Activated CD4-positive, alpha-beta T cell treated with anti-CD3 and anti-CD28 coated beads, Interleukin-2, amount 50 U/mL, for 24 hours (primary cell): ENCODE data around the gene FAIM.
"Not testable (repeated sequence)": the region's sequence is repeated elsewhere in the genome, so short reads cannot be mapped to it uniquely, and the experiment has no call there.

Experiments
- DNase-seq, 2 donors: peaks; one replicate each; pipeline ENCODE4 v3.0.0-alpha.2; 2020; ENCODE audit warnings: low read depth in 1 of 2, low spot score in 1 of 2

The FAIM gene, protein sequence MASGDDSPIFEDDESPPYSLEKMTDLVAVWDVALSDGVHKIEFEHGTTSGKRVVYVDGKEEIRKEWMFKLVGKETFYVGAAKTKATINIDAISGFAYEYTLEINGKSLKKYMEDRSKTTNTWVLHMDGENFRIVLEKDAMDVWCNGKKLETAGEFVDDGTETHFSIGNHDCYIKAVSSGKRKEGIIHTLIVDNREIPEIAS

DNA sequence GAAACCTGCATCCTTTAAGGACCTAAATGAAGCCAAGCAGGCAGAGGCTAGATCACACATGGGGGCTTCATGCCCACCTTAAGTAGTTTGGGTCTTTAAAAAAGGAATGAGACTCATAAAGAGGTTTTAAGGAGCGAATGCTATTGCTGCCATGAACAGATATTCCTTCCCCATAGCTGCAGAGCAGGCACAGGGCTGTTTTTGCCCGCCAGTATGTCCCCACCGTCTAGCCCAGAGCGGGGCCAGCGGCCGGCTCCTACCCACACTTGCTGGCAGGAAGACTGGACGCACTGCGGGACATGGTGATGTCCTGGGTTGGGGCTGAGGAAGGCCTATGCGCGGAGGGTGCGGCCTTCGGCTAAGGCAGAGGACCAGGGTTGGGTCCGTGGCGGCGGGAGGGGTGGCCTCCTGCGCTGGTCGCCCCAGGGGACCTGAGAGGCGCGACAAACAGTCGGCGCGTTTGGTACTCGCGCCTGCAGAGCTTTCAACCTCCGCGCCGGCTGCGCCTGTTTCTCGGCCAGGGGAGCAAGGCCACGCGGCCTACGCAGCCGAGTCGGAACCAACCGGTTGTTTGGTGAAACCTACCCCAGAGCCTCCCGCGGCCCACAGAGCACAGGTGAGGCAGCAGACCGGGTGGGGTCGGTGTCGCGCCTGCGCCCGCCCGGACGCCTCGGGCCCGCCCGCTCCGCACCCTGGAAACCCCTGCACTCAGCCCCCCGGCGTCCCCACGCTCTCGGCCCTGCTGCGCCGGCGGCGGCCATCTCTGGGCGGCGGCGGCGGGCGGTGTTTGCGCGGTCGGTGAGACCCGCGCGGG is at the start of gene FAIM:
FAIM (plus strand) TSS at position 450 of the 814 bp plus-strand sequence. CDS start 10,956 bp downstream, outside the sequence.
- peak; percentile 37 to 50 for DNase-seq

DNA sequence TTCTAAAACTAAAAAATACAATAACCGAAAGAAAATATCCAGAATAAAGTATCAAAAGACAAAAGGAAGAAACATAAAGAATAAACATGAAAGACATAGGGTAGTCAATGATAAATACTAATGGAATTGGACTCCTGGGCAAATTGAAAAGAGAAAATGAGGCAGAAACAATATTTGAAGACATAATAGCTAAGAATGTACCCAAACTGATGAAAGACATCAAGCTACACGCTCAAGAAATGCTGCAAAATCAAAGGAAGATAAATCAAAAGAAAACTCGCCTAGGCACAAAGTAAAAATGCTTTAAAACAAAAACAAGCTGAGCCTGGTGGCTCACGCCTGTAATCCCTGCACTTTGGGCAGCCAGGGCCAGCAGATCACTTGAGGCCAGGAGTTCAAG is 49.4 kb upstream of the FAIM start:
- no peak for DNase-seq

DNA sequence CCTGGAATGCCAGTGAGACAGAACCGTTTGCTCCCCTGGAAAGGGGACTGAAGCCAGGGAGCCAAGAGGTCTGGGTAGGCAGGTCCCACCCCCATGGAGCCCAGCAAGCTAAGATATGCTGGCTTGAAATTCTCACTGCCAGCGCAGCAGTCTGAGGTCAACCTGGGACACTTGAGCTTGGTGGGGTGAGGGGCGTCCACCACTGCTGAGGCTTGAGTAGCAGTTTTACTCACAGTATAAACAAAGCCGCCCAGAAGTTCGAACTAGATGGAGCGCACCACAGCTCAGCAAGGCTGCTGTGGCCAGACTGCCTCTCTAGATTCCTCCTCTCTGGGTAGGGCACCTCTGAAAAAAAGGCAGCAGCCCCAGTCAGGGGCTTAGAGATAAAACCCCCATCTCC is 48.1 kb upstream of the FAIM start:
- no peak for DNase-seq

DNA sequence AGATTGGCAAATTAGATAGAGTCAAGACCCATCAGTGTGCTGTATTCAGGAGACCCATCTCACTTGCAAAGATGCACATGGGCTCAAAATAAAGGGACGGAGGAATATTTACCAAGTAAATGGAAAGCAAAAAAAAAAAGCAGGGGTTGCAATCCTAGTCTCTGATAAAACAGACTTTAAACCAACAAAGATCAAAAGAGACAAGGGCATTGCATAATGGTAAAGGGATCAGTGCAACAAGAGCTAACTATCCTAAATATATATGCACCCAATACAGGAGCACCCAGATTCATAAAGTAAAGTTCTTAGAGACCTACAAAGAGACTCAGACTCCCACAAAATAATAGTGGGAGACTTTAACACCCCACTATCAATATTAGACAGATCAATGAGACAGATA is 45.7 kb upstream of the FAIM start:
- DNase-seq = not testable (repeated sequence)

DNA sequence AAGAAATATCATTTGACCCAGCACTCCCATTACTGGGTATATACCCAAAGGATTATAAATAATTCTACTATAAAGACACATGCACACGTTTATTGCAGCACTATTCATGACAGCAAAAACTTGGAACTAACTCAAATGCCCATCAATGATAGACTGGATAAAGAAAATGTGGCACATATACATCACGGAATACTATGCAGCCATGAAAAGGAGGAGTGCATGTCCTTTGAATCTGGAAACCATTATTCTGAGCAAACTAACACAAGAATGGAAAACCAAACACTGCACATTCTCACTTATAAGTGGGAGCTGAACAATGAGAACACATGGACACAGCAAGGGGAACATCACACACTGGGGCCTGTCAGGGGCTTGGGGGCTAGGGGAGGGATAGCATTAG is 42.3 kb upstream of the FAIM start:
- not testable (repeated sequence) for DNase-seq

DNA sequence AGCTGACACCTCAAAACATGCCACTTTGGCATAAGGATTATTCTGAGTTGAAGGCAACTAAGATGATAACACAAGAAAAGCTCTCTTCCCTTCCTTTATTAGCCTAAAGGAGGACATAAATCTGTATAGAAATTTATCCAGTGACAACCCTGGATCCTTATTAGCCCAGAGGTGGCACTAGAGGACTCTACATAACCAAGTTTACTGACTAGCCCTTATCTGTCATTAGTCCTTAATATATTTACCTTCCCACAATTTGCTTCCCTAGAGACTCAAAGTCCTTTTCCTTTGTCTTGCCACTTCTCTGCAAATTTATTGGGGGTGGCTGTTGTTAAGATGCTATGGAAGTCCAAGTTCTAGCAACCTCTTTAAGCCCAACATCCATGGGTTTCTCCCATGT is 41.2 kb upstream of the FAIM start:
- no peak for DNase-seq

DNA sequence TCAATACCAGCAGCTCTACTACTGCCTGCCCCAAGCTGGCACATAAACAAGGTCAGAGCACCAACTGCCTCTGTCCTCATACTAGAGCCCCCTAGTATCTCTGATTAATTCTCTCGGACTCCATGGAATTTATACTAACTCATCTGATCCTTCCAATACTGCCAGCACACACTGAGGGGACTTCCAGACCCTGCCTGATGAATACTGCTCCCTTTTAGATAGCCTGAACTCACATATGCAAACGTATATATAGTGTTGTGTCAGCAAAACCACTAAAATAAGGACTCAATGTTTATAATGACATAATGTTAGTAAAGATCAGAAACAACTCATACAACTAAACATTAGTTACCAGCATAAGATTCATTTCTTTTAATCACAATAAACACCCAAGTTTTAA is 39.5 kb upstream of the FAIM start:
- no peak for DNase-seq

DNA sequence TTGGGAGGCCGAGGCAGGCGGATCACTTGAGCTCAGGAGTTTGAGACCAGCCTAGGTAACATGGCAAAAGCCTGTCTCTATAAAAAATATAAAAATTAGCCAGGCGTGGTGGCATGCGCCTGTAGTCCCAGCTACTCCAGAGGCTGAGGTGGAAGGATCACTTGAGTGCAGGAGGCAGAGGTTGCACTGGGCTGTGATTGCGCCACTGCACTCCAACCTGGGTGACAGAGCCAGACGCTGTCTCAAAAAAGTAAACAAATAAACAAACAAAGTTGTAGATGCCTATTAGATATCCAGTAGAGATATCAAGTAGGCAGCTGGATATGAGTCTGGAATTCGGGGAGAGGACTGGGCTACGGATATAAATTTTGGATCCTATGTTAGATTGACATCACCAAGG is 38.9 kb upstream of the FAIM start:
- not testable (repeated sequence) for DNase-seq

DNA sequence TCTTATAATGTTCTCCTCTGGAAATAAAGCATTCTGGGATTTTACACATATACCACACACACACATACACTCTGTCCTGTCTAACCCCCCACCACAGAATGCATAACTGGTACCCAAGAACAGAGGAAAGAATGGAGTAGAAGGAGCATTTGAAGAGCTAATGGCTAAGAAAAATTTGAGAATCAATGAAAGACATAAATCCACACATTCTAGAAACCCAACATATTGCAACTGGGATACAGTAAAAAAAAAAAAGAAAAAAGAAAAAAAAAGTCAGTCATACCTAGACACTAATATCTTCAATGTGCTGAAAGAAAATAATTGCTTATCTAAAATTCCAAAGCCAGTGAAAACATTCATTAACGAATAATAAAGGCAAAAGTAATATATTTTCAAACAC is 35.4 kb upstream of the FAIM start:
- DNase-seq = no peak

DNA sequence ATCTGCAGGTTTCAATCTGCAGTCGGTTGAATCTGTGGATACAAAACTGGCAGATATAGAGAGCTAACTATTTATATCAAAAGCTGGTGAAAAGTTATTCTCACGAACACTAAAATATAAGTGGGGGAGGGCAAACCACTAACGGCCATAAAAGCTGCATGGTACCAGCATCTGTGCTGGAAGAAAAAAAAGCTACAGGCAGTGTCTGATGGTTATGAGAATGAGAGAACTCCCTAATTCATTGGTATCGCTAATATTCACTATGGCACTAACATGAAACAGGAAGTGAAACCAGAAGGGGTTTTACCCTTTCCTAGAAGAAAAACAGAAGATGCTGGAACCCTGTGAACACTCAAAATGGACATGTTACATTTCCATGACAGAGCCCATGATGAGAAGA is 30.4 kb upstream of the FAIM start:
- no peak for DNase-seq

DNA sequence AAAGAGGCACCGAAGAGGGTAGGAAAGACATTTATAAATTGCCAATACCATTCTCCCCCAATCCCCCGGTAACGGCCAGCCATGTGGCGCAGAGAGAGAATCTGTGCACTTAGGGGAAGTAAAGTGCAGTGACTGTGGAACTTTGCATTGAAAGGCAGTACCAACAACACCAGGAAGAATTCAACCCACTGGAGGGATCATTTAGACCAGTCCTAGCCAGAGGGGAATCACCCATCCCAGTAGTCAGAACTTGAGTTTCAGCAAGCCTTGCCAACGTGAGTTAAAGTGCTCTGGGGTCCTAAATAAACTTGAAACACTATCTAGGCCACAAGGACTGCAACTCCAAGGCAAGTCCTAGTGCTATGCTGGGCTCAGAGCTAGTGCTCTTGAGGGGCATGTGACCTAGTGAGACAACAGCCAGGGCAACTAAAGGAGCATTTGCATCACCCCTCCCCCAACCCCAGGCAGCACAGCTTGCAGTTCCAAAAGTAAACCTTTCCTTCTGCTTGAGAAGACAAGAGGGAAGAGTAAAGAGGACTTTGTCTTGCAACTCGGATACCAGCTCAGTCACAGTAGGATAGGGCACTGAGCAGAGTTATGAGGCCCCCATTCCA is 29.5 kb upstream of the FAIM start:
- no peak for DNase-seq

DNA sequence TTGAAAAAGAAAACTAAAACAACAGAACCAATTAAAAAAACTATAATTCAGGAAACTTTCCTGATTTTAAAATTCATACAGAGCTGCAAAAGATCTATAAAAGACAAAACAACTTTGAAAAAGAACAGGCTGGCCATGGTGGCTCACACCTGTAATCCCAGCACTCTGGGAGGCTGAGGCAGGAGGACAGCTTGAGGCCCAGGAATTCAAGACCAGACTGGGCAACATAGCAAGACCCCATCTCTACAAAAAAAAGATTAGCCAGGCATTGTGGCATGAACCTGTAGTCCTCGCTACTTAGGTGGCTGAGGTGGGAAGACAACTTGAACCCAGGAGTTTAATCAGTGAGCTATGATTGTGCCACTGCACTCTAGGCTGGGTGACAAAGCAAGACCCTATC is 21.2 kb upstream of the FAIM start:
- DNase-seq = no peak

DNA sequence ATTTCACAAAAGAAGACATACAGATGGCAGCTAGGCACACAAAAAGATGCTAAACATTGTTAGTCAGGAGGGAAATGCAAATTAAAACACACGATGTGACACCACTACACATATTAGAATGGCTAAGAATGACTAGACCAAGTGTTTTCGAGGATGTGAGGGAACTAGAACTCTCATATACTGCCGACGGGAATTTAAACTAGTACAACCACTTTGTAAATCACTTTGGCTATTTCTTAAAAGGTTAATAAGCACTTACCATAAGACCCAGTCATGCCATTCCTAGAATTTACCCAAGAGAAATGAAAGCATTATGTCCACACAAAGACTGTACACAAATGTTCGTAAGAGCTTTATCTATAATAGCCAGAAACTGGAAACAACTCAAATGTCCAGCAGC is 20.1 kb upstream of the FAIM start:
- DNase-seq = no peak

DNA sequence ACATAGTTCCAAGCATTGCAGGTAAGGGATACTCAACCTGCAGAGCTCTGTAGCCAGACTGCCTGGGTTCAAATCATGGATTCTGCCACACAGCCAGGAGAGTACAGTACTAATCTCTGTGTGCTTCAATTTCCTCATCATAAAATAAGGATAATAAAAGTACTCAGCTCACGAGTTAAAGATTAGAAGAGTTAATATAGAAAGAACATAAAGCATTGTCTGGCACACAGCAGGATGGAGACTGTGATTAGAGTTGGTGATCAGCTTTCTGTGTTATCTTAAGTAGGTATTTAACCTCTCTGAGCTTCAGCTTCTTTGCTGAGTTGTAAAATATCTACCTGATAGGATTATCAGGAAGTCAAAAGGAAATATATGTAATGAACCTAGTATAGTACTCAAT is 17.2 kb upstream of the FAIM start:
- no peak for DNase-seq

DNA sequence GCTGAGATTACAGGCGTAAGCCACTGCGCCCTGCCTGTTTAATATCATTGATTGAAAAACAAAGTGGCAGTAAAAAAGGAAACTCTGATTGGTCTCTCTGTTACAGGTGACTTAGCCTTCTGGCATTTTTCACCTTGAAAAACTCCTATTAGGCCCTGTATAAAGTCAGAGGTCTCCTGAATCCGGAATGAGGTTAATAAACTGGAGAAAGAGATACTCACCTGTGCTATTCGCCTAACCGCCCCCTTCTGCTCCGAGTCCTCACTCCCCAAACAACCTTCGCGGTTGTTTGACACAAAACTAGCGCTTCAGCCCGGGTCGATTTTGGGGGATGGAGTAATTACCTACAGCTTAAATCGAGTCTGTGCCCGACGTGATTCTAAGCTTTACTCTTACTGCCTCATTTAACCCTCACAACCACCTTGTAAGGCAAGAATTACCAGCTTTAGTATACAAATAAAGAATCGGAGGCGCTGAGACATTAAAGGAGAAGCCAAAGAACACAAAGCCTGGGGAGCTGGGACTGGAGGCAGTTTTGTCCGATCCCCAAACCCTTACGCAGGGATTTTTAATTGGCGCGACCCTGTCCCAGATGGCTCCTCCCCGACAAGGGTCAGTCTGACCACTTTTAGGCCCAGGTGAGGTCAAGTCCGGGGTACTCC is 15.0 kb upstream of the FAIM start:
- DNase-seq = no peak

DNA sequence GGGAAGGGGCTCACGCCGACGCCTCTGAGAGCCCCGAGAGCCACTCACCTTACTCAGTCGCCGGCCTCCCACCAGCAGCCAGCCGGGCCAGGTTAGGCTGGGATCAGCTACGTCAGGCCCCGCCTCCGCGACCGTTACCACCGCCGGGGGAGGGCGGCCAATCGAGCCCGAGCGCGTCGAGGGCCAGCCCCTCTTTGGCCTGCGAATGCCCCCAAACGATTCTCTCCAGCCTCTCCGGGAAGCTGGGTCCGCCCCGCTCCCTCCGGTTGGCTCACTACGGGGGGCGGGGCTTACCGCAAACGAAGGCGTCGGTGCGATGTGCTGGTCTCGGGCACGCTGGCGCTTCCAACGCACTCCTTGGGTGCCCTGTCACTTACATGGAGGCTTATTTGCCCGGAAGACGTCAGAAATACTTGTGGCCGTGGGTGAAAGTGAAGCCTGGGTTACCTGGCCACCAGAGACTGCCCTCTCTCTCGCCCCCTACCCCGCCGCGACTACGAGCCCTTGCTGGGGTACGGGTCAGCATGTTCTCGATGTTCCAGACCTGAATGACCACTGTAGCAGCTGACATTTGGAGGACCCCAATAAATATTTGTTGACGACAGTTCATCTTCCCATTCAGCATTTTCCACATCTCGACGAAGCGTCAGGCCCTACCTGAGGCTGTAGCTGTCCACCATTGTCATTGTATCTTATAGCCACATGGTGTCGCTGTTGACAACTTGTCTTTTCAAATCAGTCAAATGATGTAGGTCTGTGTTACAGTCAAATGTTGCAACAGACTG is 14.2 kb upstream of the FAIM start, which contains the start of gene CEP70:
CEP70 (minus strand) TSS at position 111 of the 785 bp plus-strand sequence. CDS start 21,333 bp downstream, outside the sequence.
- DNase-seq = peak; percentile 69 to 79

DNA sequence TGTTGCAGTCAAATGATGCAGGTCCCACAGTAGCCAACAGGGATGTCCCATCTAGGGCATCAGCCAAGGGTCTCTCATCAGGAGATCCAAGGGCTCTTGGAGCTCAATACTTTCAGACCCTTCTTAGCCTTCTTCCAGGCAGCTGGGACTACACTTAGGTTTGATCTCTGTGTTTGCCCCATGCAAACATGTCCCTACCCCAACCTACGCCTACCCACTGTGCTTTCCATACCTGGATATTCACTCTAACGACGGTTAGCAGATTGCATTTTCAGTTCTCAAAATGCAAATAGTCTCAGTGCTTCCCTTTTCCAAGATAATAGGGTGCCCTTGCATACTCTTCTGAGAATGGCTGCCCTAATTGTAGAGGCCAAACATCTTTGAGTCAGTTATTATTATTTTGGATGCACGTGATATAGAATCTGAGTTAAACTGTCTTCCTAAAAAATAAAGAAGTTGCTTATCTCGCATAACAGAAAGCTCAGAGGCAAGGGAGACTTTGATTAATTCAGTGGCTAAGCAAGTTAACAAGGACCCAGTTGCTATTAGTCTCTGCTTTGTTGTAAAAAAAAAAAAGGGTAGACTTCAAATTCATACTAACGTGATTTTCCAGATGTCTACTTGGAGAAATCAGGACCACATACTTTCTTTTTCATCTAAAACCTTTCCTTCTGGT is 13.5 kb upstream of the FAIM start:
- no peak for DNase-seq

DNA sequence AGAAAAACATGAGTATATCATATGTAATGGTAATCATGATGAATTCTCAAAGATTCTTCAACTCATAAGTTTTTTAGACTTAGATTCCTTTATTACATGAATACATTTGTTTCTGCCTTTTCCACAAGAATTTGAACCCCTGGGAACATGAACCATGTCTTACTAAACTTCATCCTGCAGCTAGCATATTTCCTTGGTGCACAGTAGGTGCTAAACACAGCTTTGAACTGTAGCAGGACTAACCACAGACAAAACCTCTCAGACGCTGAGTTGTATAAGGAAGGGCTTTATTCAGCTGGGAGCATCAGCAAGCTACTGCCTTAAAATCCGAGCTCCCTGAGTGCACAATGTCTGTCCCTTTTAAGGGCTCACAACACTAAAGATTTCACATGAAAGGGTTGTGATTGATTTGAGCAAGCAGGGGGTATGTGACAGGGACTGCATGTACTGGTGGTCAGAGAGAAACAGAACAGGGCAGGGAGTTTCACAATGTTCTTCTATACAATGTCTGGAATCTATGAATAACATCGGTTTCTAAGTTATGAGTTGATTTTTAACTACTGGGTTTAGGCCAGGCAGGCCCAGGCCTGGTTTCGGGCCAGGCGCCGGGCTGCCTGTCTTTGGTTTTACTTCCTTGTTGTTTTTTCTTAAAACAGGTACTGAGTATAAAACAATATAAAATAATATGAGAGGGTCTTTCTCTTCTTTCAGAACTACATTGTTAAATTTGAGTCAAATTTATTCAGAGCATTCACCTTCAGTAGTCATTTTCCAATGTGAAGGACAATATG is 11.2 kb upstream of the FAIM start:
- DNase-seq = not testable (repeated sequence)

DNA sequence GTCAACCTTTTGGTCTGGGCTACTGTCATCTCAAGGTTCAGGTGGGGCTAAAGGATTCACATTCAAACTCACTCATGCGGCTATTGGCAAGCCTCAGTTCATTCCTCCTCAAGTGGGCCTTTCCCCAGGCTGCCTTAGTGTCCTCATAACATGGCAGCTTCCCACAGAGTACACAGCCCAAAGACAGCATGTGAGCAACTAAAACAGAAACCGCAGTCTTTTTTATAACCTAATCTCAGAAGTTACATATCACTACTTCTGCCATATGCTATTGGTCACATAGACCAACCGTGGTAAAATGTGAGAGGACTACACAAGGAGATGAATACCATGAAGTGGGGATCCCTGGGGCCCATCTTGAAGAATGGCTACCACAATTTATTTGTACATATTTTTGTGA is 10.0 kb upstream of the FAIM start:
- no peak for DNase-seq
